ENCODE results near the gene ANKS1B.

The ANKS1B gene

GRCh38 chr12:99915251-99916082, 69.3 kb downstream of the ANKS1B start:
- peak; percentile 10 for DNase-seq (ENCODE audit: low read depth)
- no peak for TF ChIP-seq CTCF (IDR thresholded peaks at IDR 0.05; ENCODE audit: control insufficient read depth, insufficient read depth, low read depth, low read length, missing control alignments)
- H3K4me3 ChIP-seq (ENCODE audit: control insufficient read depth, low read depth, low read length), result no peak overlapping the region

- H3K4me3 ChIP-seq (ENCODE audit: control insufficient read depth, low read depth, low read length), result no peak overlapping the region
- TF ChIP-seq CTCF (IDR thresholded peaks at IDR 0.05; ENCODE audit: control insufficient read depth, insufficient read depth, low read depth, low read length, missing control alignments), result no peak
- no peak for DNase-seq (ENCODE audit: low read depth)
Measured at GRCh38 chr12:99914206-99914605, 70.5 kb downstream of the ANKS1B start.

GRCh38 chr12:99911967-99912366, 72.8 kb downstream of the ANKS1B start:
- H3K4me3 ChIP-seq (ENCODE audit: control insufficient read depth, low read depth, low read length), result no peak overlapping the region
- peak; percentile 16 for DNase-seq (ENCODE audit: low read depth)
- no peak for TF ChIP-seq CTCF (IDR thresholded peaks at IDR 0.05; ENCODE audit: control insufficient read depth, insufficient read depth, low read depth, low read length, missing control alignments)

- DNase-seq (ENCODE audit: low read depth), result peak; percentile 84
- no peak for TF ChIP-seq CTCF (IDR thresholded peaks at IDR 0.05; ENCODE audit: control insufficient read depth, insufficient read depth, low read depth, low read length, missing control alignments)
- no peak overlapping the region for H3K4me3 ChIP-seq (ENCODE audit: control insufficient read depth, low read depth, low read length)
Measured at GRCh38 chr12:99911081-99911480, 73.7 kb downstream of the ANKS1B start.

- no peak overlapping the region for H3K4me3 ChIP-seq (ENCODE audit: control insufficient read depth, low read depth, low read length)
- DNase-seq (ENCODE audit: low read depth), result no peak
- TF ChIP-seq CTCF (IDR thresholded peaks at IDR 0.05; ENCODE audit: control insufficient read depth, insufficient read depth, low read depth, low read length, missing control alignments), result no peak
Measured at GRCh38 chr12:99910342-99910741, 74.4 kb downstream of the ANKS1B start.

- no peak overlapping the region for H3K4me3 ChIP-seq (ENCODE audit: control insufficient read depth, low read depth, low read length)
- no peak for DNase-seq (ENCODE audit: low read depth)
- TF ChIP-seq CTCF (IDR thresholded peaks at IDR 0.05; ENCODE audit: control insufficient read depth, insufficient read depth, low read depth, low read length, missing control alignments), result no peak
Measured at GRCh38 chr12:99906786-99907579, 77.8 kb downstream of the ANKS1B start.

All from AG09309 (cell line).